HT-29 (cell line): Measurements from ENCODE around the gene ZNF385D. TPM values are rescaled to one million over a fixed set of nuclear protein-coding genes. Genes with fewer than 3 reads are reported as not detected.

Experiments
- DNase-seq: peaks from one replicate; pipeline ENCODE4 v3.0.0-alpha.2; 2015; ENCODE audit warnings: low spot score
- total RNA-seq: library from RNA; depleted of rRNA; stranded (reverse); fragments of >200 nt; shearing (Covaris generic); gene quantifications from 2 replicates; pipeline ENCODE4 v1.2.3, GENCODE V29; 2014

ZNF385D gene
- total RNA-seq, 1 experiment from 2014 or later: not detected

GRCh38 chr3:21747966-21748555 lies 2.9 kb downstream of the ZNF385D start:
- DNase-seq: no peak

DNA sequence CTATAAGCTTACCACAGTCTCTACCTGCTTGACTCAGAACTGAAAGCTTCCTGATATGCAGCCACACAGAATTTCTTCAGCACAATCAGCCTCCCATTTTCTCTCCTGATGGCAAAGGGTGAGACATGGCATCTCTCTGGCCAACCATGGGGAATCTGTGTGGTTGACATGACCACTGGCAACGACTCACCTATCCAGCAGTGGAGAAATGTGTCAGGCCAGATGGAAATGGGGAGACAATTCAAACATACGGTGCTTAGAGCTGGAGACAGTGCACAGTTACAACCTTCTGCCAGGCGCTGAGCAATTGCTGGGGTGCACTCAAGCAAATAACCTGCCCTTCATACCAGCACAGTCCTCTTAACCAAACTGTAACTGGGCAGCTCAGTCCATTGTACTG lies 3.6 kb downstream of the ZNF385D start:
- DNase-seq: no peak

DNA sequence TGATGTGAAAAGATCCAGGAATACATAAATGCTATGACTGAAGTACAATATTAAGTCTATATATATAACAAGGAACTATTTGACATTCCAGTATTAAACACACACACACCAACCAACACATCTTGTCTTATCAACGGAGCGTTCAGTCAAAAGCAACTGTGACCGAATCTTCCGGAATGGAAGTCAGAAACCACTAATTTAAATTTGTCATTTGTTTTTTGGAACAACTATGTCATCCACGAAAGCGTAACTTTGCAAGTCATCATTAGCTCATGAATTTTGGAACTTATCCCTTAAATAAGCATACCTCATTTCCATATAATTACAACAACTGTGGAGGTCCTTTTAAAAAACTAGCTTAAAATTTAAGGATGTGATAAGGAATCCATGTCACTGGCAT lies 5.0 kb downstream of the ZNF385D start:
- no peak for DNase-seq

DNA sequence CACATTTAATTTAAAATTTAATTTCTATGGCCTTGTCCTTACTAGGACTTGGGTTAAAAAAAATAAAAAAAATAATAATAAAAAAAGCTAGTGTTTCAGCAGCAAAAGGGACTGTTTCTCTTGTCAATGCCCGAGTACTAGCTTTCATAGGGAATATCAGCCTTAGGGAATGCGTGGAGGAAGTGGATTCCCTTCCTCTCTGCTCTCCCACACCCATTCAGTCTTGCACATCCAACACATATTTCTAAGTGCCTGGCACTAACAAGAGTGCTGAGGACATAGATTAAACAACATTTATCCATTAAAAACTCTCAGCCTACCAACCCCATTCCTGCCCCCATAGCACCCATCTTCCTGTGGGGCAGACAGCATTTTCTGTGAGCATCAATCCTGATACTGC lies 6.2 kb downstream of the ZNF385D start:
- no peak for DNase-seq

DNA sequence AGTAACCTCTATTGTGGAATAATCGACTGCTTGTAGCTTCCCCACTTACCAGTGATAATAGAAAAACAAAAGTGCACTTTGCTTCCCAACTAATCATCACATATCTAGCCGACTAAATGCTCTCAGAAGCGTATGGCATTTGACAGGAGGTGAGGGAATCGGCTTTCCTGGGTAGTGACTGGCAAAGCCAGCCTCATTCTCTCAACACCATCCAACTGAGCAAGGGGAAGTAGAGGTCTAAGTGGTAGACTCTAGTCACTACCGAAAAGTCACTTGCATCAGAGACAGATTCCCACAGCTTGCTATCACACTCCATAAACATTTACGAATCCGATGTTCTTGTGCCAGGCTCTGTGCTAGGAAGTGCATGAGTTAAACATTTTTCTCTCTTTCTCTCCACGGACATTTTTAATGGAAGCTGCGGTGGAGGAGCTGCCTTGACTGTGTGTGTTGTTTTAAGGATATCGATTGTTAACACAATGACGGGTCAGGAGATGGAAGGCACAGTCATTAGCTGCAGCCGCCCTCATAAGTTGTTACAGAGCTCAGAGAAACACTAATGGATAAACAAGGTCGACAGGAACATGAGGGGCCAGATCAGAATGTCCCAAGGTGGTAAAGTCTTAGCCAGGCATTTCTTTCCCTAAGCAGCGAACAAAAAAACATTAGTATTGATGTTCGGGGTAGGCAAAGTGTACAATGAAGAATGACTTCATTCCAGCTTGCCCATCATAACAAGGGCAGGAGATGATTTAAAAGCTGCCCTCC lies 11.9 kb downstream of the ZNF385D start:
- DNase-seq: no peak

DNA sequence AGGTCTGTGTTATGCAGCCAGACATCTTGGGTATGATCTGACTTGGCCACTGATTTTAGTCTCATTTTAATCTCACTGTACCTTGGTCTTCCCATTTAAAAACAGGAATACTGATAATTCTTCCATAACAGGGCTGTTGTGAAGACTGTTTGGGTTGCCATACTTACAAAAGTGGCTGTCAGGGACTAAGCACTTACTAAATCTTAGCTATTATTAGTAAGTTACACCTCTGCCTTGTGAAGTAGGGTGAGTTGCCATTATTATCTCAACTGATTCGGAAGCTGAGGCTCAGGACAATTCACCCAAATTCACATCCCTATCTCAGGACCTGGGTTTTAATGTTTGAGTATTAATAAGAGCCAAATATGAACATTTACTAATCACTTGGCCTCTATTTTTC lies 12.7 kb downstream of the ZNF385D start:
- DNase-seq: no peak

- no peak for DNase-seq
Observed at GRCh38 chr3:21734746-21735145, 16.3 kb downstream of the ZNF385D start.

- no peak for DNase-seq
Observed at GRCh38 chr3:21729888-21730459, 21.0 kb downstream of the ZNF385D start.

GRCh38 chr3:21729331-21729730 lies 21.7 kb downstream of the ZNF385D start:
- no peak for DNase-seq

DNA sequence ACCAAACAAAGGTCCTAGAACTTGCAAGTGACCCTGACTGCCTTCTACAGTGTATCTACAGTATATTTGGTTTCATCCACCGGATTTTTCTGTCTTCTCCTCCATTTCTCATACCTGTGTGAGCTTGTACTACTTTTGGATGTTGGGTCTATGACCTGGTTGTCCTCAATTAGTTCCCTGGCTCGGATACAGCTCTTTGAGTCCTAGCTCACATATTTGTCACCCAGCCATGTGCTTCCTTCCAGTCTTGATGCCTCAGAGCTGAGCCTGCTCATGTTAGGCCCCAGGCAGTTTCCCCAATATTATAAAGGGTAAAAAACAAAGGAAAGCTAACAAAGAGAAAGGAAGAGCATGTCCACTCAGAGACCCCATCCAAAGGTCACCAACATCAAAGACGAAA lies 28.2 kb downstream of the ZNF385D start:
- DNase-seq: no peak

- DNase-seq: no peak
Observed at GRCh38 chr3:21722301-21722700, 28.7 kb downstream of the ZNF385D start.

DNA sequence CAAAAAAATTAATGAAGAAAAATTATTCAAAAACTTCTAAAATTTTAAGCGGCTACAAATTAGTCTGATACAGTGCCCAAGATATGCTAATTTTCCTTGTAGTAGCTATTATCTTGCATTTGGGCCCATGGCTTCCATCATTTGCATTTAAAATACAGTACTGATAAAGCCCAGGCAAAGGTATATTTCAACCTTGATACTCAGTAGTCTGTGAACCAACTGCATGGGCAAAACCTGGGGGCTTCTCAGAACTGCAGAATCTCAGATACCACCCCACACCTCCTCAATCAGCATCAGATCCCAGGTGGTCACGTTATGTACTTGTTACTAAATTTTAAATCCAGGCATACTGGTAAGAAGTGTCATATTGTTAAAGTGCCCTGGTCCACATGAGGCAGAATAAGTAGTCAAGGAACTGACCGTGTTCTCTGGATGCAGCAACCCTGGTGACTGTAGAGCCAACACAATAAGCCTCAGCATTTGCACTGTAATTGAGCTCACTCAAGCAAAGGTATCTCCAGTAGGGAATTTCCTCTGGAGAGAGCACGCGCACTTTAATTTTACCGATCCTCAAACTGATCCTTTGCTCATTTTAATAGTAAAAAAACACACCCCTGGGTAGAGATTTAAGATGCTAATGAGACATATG lies 31.9 kb downstream of the ZNF385D start:
- no peak for DNase-seq

- no peak for DNase-seq
Observed at GRCh38 chr3:21718161-21718765, 32.7 kb downstream of the ZNF385D start.

- DNase-seq: no peak
Observed at GRCh38 chr3:21715662-21716061, 35.3 kb downstream of the ZNF385D start.

DNA sequence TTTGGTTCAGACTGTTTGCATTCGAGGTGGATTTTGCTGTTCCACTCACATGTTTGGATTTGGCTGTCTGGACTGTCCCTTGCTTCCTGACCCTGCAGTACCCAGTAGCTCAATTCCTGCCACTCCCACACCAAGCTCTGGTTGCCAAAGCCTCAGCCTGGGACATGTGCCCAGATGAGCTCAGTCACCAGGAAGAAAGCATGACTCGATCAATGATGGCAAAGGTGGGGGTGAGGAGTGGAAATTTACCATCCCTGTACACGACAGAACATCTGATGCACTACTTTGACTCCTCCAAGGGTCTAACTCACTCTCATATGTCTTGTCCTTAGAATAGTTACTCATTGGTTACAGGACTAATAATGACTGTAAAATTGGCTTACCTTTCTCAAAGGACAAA lies 45.2 kb downstream of the ZNF385D start:
- DNase-seq: no peak

DNA sequence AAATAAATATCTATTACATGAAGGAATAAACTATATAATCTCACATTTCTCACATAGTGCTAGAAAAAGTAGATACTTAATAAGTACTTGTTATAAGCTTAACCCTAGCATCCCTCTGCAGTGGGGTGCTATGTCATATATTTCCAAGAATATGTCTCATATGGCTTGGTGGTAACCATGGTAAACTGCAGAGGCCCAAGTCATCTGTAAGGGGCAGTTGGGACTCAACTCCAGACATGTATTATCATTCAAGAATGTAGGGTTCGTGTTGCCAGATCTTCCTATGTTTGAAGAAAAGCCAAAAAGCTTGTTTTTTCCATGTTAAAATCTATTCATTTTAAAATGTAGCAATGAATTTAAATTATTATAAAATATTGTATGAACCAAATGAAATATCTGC lies 46.2 kb downstream of the ZNF385D start:
- DNase-seq: no peak

DNA sequence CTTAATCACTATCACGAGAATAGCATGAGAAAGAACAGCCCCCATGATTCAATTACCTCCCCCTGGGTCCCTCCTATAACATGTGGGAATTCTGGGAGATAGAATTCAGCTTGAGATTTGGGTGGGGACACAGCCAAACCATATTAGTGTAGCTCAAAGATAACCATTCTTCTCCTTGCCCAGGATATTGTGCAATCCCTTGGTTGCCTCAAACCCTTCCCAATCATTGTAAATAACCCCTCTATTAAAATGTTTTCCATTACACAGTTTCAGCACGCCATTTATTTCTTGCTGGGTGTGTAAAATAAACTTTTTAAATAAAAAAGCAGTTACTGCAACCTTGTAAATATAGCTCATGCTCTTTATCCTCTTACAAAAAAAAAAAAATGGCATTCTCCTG lies 47.7 kb downstream of the ZNF385D start:
- DNase-seq: no peak

DNA sequence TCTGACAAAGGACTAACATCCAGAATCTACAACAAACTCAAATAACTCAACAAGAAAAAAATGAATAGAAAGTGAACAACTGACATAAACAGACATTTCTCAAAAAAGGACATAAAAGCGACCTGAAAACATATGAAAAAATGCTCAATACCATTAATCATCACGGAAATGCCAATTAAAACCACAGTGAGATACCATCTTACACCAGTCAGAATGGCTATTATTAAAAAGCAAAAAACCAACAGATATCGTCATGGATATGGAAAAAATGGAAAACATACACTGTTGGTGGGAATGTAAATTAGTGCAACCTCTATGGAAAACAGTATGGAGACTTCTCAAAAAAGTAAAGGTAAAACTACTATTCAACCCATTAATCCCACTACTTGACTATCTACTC lies 53.3 kb downstream of the ZNF385D start:
- no peak for DNase-seq

DNA sequence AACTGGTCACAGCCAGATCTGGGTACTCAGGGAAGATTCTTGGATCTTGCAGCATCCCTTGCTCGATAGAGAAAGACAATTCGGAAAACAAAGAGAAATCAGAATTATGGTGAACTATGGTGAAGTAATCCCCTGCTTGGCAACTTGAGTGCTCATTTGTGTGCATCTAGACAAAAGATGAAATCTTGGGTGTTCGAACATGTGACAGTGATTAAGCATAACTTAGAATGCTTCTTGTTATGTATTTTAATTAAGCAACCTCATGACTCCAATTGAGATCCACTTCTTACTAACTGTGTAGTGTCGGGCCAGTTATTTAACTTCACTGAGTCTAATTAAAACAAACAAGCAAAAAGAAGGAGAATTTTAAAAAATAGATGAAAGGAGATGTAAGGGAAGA lies 56.5 kb downstream of the ZNF385D start:
- no peak for DNase-seq

DNA sequence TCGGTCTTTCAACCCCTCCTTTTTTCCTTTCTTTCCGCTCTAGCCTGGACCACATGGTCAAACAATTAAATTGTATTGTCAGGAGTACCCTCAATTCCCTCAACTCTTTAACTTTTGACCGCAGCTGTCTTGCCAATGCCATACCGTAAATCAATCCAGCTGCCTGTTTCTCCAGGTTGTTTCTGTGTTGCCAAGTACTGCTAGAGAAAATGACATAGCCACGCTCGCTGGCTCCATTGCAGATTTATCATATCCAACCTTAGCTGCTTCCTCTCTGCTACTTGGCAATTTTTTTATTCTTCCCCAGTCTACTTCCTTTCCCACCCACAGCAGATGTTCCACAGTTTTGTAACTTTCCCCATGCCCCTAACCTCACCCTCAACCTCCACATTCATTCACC lies 60.0 kb downstream of the ZNF385D start:
- DNase-seq: no peak

GRCh38 chr3:21682206-21682605 lies 68.8 kb downstream of the ZNF385D start:
- no peak for DNase-seq

DNA sequence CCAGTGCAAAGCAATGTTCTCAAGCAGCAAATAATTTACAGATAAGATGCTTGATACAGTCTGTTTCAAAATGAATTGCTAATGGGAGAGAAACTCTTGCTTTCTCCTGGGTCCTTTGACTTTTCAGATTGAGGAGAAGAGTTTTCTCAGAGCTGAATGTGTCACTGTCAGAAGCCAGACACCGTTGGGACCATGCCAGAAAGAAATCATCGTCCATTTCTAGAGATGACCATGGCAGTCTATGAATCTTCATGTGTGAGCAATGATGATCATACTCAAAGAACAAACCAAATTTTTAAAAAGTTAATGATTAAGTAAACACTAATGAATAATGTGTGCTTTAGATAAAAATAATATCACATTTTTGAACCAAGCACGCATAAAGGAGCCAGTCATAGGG lies 77.6 kb downstream of the ZNF385D start:
- no peak for DNase-seq
